ENCODE data around the gene ERGIC2. TPM values are rescaled to one million over a fixed set of nuclear protein-coding genes. Genes with fewer than 3 reads are reported as not detected.

The ERGIC2 gene
- total and polyA plus RNA-seq, 2 donors (not counting 1 experiment from before 2014, with no cell fraction given) = 4.4 to 37.2 TPM

GRCh38 chr12:29309320-29309902 lies 71.6 kb downstream of the ERGIC2 start:
- H3K9me3 Mint-ChIP-seq (ENCODE audit: insufficient read depth) = no peaks in the 10 kb centered on the region
- Histone ChIP-seq H3K27me3 (replicated peaks in 1 of 4; ENCODE audit: control extremely low read depth in 1 of 4, control insufficient read depth in 3 of 4, insufficient read depth in 4 of 4, low read length in 3 of 4) (no peaks in the 10 kb centered on the region), H3K4me2 (replicated peaks; ENCODE audit: low read depth, low read length, poor library complexity, severe bottlenecking) (no peak overlapping the region), H3K36me3 (replicated peaks in 1 of 2; ENCODE audit: control extremely low read depth in 1 of 2, control insufficient read depth in 1 of 2, extremely low read depth in 1 of 2, insufficient read depth in 2 of 2, low read length in 1 of 2) (no peaks in the 10 kb centered on the region), H3K9me3 (ENCODE audit: control extremely low read depth in 1 of 3, control insufficient read depth in 2 of 3, insufficient read depth in 1 of 3, low read length in 2 of 3) (no peaks in the 10 kb centered on the region), H3K9ac (ENCODE audit: low read length) (no peak overlapping the region), H2AFZ (ENCODE audit: insufficient read depth, low read depth, low read length, poor library complexity, severe bottlenecking) (no peak overlapping the region), H3K27ac (ENCODE audit: low read length in 2 of 2) (no peak overlapping the region), H4K20me1 (ENCODE audit: control insufficient read depth, insufficient read depth, low read length, poor library complexity, severe bottlenecking) (no peaks in the 10 kb centered on the region), H3K4me1 (ENCODE audit: control insufficient read depth in 2 of 2, insufficient read depth in 2 of 2, low read length in 2 of 2) (no peaks in the 10 kb centered on the region), H3K4me3 (ENCODE audit: control extremely low read depth in 1 of 5, extremely low read depth in 1 of 5, insufficient read depth in 1 of 5, low read depth in 2 of 5, low read length in 4 of 5) (no peak overlapping the region), H3K79me2 (ENCODE audit: control insufficient read depth, insufficient read depth, low read length) (no peaks in the 10 kb centered on the region)
- no peak for DNase-seq
- TF ChIP-seq, protein P1, sequence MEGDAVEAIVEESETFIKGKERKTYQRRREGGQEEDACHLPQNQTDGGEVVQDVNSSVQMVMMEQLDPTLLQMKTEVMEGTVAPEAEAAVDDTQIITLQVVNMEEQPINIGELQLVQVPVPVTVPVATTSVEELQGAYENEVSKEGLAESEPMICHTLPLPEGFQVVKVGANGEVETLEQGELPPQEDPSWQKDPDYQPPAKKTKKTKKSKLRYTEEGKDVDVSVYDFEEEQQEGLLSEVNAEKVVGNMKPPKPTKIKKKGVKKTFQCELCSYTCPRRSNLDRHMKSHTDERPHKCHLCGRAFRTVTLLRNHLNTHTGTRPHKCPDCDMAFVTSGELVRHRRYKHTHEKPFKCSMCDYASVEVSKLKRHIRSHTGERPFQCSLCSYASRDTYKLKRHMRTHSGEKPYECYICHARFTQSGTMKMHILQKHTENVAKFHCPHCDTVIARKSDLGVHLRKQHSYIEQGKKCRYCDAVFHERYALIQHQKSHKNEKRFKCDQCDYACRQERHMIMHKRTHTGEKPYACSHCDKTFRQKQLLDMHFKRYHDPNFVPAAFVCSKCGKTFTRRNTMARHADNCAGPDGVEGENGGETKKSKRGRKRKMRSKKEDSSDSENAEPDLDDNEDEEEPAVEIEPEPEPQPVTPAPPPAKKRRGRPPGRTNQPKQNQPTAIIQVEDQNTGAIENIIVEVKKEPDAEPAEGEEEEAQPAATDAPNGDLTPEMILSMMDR (IDR thresholded peaks at IDR 0.05) = no peak
- TF ChIP-seq EZH2 (IDR thresholded peaks at IDR 0.05; ENCODE audit: borderline replicate concordance, insufficient read depth, low read depth, low read length, poor library complexity, severe bottlenecking) = no peak
- H3K27ac Mint-ChIP-seq = no peak overlapping the region
- intact Hi-C loops (cut with micrococcal nuclease) = loop anchor here (5.0 kb wide), 1 partner anchor 1498 kb away; no protein-coding TSS in a partner anchor
- CTCF ChIA-PET = no interaction called here
- no peak overlapping the region for H3K4me3 Mint-ChIP-seq
- no CpG with 5 or more reads among the region's 4 CpGs for WGBS (ENCODE audit: insufficient coverage)
- ATAC-seq (ENCODE audit: low read depth) = no peak
- H3K4me1 Mint-ChIP-seq = no peaks in the 10 kb centered on the region
- POLR2A ChIA-PET = no interaction called here
- H3K27me3 Mint-ChIP-seq = no peaks in the 10 kb centered on the region

- Histone ChIP-seq H3K9me3 (ENCODE audit: control extremely low read depth in 1 of 3, control insufficient read depth in 2 of 3, insufficient read depth in 1 of 3, low read length in 2 of 3) (no peaks in the 10 kb centered on the region), H2AFZ (ENCODE audit: insufficient read depth, low read depth, low read length, poor library complexity, severe bottlenecking) (no peak overlapping the region), H3K27ac (ENCODE audit: low read length in 2 of 2) (no peak overlapping the region), H3K4me1 (ENCODE audit: control insufficient read depth in 2 of 2, insufficient read depth in 2 of 2, low read length in 2 of 2) (no peaks in the 10 kb centered on the region), H3K4me3 (ENCODE audit: control extremely low read depth in 1 of 5, extremely low read depth in 1 of 5, insufficient read depth in 1 of 5, low read depth in 2 of 5, low read length in 4 of 5) (no peak overlapping the region), H3K4me2 (replicated peaks; ENCODE audit: low read depth, low read length, poor library complexity, severe bottlenecking) (no peak overlapping the region), H3K36me3 (replicated peaks in 1 of 2; ENCODE audit: control extremely low read depth in 1 of 2, control insufficient read depth in 1 of 2, extremely low read depth in 1 of 2, insufficient read depth in 2 of 2, low read length in 1 of 2) (no peaks in the 10 kb centered on the region), H3K79me2 (ENCODE audit: control insufficient read depth, insufficient read depth, low read length) (no peaks in the 10 kb centered on the region), H4K20me1 (ENCODE audit: control insufficient read depth, insufficient read depth, low read length, poor library complexity, severe bottlenecking) (no peaks in the 10 kb centered on the region), H3K9ac (ENCODE audit: low read length) (no peak overlapping the region), H3K27me3 (replicated peaks in 1 of 4; ENCODE audit: control extremely low read depth in 1 of 4, control insufficient read depth in 3 of 4, insufficient read depth in 4 of 4, low read length in 3 of 4) (no peaks in the 10 kb centered on the region)
- DNase-seq = no peak
- ATAC-seq (ENCODE audit: low read depth) = no peak
- H3K27me3 Mint-ChIP-seq = no peaks in the 10 kb centered on the region
- ChIA-PET POLR2A (no interaction called here), CTCF (interaction anchor here (1.2 kb wide), 1 partner anchor 9 kb away, joined by 3 read pairs; no protein-coding TSS in a partner anchor)
- WGBS (ENCODE audit: insufficient coverage) = no CpG with 5 or more reads among the region's 2 CpGs
- H3K9me3 Mint-ChIP-seq (ENCODE audit: insufficient read depth) = no peaks in the 10 kb centered on the region
- intact Hi-C loops (cut with micrococcal nuclease) = loop anchor here (5.0 kb wide), 1 partner anchor 1501 kb away; no protein-coding TSS in a partner anchor
- TF ChIP-seq EZH2 (IDR thresholded peaks at IDR 0.05; ENCODE audit: borderline replicate concordance, insufficient read depth, low read depth, low read length, poor library complexity, severe bottlenecking) = no peak
- TF ChIP-seq, protein P1 (IDR thresholded peaks at IDR 0.05) = no peak
- H3K27ac Mint-ChIP-seq = no peak overlapping the region
- no peaks in the 10 kb centered on the region for H3K4me1 Mint-ChIP-seq
- no peak overlapping the region for H3K4me3 Mint-ChIP-seq
Observed at GRCh38 chr12:29306682-29307081, 74.3 kb downstream of the ERGIC2 start.
